ENCODE data around the gene C16orf78.

C16orf78 gene

DNA sequence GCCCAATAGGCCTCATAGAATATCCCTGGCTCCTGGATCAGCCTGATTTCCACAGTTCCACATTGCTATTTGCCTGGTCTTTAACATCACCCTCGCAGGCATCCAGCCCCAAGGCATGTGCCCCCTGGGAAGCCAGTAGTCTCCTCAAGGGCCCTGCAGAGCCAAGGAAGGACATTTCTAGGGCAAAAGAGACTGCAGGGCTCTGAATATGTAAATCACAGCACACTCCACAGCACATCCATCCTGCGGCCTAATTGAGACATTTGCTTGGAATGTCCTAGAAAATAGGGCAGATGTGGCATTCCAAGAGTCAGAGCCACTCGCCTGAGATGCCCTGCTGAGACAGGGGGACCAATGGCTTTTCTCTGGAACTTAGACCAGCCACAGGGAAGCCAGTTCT is 11.4 kb upstream of the C16orf78 start:
- H3K9ac ChIP-seq (ENCODE audit: low read depth, low read length): no peak overlapping the region
- H3K27ac ChIP-seq (ENCODE audit: low read depth, low read length): no peak overlapping the region
- no peaks in the 10 kb centered on the region for H3K36me3 ChIP-seq (ENCODE audit: control insufficient read depth, insufficient read depth, low read length)
- no peaks in the 10 kb centered on the region for H3K27me3 ChIP-seq (ENCODE audit: control insufficient read depth, insufficient read depth, low read length)
- H3K4me1 ChIP-seq (ENCODE audit: control insufficient read depth, insufficient read depth, low read length): peaks cover 24% of the 10 kb centered on the region
- H3K9me3 ChIP-seq (ENCODE audit: control insufficient read depth, insufficient read depth, low read length): no peaks in the 10 kb centered on the region
- H3K4me3 ChIP-seq (ENCODE audit: low read depth, low read length): no peak overlapping the region

DNA sequence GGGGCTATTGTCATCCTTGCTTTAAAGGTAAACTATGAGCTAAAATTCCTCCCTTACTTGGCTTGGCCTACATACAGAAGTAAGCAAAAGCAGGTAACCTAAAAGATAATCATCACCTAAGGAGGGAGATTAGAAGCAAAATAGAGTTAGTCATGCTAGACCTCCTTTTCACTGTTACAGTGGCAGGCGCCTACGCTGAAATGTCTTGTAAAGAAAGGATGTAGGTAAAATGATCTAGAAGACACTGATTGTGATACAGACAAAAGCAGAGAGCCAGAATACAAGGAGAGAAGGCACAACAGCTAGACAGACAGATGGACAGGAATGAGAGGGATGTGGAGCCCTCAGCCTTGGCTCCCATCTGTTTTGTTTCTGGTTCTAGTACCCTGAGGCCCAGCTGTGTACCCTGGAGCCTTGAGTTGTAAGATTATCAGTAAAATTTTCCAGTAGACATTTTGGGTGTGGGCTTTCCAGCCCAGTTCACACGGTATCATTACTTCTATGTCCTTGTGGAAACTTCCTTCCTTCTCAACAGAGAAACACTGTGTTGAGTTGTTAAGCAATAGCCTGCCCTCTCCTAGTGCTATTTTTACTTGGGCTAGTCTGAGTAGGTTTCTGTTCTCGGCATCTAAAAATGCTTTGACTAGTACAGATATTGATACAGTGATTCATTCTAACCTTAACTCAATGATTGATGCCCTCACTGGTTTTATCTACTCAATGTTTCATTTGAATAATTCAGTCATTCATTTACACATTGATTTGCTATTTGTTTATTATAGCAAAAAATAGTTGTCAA is 7.7 kb upstream of the C16orf78 start:
- H3K36me3 ChIP-seq (ENCODE audit: control insufficient read depth, insufficient read depth, low read length): no peaks in the 10 kb centered on the region
- no peaks in the 10 kb centered on the region for H3K9me3 ChIP-seq (ENCODE audit: control insufficient read depth, insufficient read depth, low read length)
- H3K9ac ChIP-seq (ENCODE audit: low read depth, low read length): no peak overlapping the region
- H3K4me1 ChIP-seq (ENCODE audit: control insufficient read depth, insufficient read depth, low read length): peaks cover 45% of the 10 kb centered on the region
- no peak overlapping the region for H3K27ac ChIP-seq (ENCODE audit: low read depth, low read length)
- no peaks in the 10 kb centered on the region for H3K27me3 ChIP-seq (ENCODE audit: control insufficient read depth, insufficient read depth, low read length)
- no peak overlapping the region for H3K4me3 ChIP-seq (ENCODE audit: low read depth, low read length)

DNA sequence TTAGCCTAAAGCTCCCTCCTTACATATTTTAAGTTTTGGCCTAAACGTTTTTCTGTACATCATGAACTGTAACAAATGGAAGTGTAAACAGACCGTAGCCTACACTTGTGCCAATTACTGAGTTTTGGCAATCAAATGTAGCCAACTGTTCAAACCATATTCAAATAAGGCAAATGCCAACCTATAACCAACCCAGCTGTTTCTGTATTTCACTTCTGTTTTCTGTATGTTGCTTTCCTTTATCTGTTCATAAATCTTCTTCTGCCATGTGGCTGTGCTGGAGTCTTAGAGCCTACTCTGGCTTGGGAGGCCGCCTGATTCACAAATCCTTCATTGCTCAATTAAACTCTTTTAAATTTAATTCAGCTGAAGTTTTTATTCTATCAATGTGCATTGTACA is 6.9 kb upstream of the C16orf78 start:
- Histone ChIP-seq H3K9ac (ENCODE audit: low read depth, low read length) (no peak overlapping the region), H3K9me3 (ENCODE audit: control insufficient read depth, insufficient read depth, low read length) (no peaks in the 10 kb centered on the region), H3K36me3 (ENCODE audit: control insufficient read depth, insufficient read depth, low read length) (no peaks in the 10 kb centered on the region), H3K4me1 (ENCODE audit: control insufficient read depth, insufficient read depth, low read length) (peaks cover 45% of the 10 kb centered on the region), H3K4me3 (ENCODE audit: low read depth, low read length) (no peak overlapping the region), H3K27ac (ENCODE audit: low read depth, low read length) (peak overlapping the region; percentile 97), H3K27me3 (ENCODE audit: control insufficient read depth, insufficient read depth, low read length) (no peaks in the 10 kb centered on the region)

DNA sequence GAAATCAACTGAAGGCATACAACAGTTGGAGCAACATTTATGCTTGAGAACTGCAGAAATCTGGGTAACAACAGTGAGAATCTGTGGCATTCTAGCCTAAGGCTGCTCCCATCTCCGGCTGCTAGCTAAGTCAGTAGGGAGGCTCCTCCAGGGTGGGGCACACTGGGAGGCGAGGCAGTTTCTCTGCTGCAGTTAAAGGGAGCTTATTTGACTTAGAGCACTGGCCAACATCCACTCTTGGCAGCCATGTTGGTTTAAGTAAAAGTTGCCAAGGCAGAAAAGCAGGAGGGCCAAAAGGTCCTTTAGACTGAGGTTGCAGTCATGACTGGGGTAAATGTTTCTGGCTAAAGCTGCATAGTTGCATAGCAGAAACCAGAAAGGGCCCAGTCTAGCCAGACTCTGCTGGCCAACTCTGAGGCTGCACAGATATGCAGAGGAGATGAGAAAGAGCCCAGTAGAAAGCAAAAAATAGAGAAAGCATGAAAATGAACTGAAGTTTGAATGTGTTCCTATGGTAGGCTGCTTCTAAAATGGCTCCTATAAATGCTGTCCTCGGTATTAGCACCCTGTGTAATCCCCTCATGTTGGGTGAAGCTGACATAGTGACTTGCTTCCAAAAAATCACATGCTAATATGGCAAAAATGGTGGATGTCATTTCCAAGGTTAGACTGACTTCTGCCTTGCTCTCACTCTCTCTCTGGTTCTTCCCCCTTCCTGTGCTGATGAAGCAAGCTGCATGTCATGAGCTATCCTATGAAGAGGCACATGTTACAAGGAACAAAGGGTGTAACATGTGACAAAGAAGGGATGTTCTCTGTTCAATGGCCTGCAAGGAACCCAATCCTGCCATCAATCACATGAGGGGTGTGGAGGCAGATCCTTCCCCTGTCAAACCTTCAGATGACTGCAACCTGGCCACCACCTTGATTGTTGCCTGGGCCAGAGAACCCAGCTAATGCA is 3.7 kb upstream of the C16orf78 start:
- Histone ChIP-seq H3K27me3 (ENCODE audit: control insufficient read depth, insufficient read depth, low read length) (peaks cover 5% of the 10 kb centered on the region; the same call in 1 of the 2 replicates), H3K36me3 (ENCODE audit: control insufficient read depth, insufficient read depth, low read length) (no peaks in the 10 kb centered on the region), H3K9me3 (ENCODE audit: control insufficient read depth, insufficient read depth, low read length) (no peaks in the 10 kb centered on the region), H3K4me1 (ENCODE audit: control insufficient read depth, insufficient read depth, low read length) (peaks cover 49% of the 10 kb centered on the region), H3K4me3 (ENCODE audit: low read depth, low read length) (no peak overlapping the region), H3K9ac (ENCODE audit: low read depth, low read length) (no peak overlapping the region), H3K27ac (ENCODE audit: low read depth, low read length) (peak overlapping the region; percentile 18)

DNA sequence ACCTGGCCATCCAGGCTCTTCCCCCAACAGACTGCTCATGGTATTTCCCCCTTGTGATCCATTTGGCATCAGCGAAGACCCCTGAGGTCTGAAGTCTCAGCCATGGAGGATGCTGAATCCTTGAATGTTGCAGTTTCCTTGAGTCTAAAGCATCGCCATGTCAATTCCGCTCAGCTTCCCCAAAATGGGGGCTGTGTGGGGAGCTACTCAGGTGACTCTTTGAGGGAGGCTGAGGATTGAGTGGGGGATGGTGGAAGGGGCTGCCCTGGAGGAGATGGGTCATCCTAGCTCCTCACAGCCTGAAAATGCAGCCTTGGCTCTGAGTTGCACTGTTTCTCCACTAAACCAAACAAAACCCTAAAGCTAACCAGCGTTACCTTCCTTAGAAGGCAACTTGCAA is 2.6 kb downstream of the C16orf78 start:
- H3K27me3 ChIP-seq (ENCODE audit: control insufficient read depth, insufficient read depth, low read length): peaks cover 5% of the 10 kb centered on the region; the same call in 1 of the 2 replicates
- H3K9ac ChIP-seq (ENCODE audit: low read depth, low read length): no peak overlapping the region
- no peak overlapping the region for H3K4me3 ChIP-seq (ENCODE audit: low read depth, low read length)
- no peaks in the 10 kb centered on the region for H3K36me3 ChIP-seq (ENCODE audit: control insufficient read depth, insufficient read depth, low read length)
- H3K9me3 ChIP-seq (ENCODE audit: control insufficient read depth, insufficient read depth, low read length): no peaks in the 10 kb centered on the region
- H3K27ac ChIP-seq (ENCODE audit: low read depth, low read length): no peak overlapping the region
- H3K4me1 ChIP-seq (ENCODE audit: control insufficient read depth, insufficient read depth, low read length): peaks cover 14% of the 10 kb centered on the region

DNA sequence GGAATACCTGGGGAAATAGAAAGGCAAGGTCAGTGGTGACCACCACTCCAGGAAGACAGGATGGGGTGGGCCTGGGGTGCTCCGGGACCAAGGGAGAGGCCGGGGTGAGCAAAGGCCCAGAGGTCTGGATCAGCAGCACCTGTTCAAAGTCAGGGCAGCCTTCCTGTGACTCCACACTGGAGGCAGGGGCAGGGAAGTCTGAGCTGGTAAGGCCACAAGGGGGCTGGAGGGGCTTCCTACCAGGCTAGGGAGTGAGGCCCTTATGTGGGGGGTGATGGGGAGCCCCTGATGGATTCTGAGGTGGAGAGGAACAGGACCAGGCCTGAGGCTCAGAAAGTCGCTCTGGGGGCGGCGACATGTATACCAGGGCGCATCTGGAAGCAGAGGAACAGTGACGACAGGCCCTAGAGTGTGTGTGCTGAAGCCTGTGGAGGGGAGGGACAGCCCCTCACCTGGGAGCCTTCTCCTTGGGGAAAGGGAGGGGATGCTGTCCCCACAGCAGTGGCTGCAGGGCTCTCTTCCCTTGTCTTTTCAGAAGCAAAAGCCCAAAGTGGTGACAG is 3.7 kb downstream of the C16orf78 start:
- Histone ChIP-seq H3K4me3 (ENCODE audit: low read depth, low read length) (no peak overlapping the region), H3K27ac (ENCODE audit: low read depth, low read length) (no peak overlapping the region)

DNA sequence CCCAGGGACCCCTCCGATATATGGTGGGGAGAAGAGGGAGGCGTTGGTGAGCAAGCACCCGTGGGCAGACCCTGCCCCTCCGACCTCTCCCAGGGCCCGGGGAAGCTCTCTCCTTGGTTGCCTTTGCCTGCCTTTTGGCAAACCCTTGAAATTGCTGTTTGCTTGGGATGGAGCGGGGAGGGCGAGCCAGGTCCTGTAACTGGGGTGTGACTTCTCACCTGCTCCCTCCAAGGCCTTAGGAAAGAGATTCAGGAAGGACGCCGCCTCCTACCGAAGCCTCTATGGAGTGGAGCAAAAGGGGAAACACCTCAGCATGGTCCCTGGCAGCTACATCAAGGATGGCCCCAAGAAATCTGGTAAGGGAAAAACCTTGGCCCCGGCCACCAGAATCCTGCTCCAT is 4.6 kb downstream of the C16orf78 start:
- Histone ChIP-seq H3K27me3 (ENCODE audit: control insufficient read depth, insufficient read depth, low read length) (peaks cover 5% of the 10 kb centered on the region; the same call in 1 of the 2 replicates), H3K4me1 (ENCODE audit: control insufficient read depth, insufficient read depth, low read length) (peaks cover 14% of the 10 kb centered on the region), H3K36me3 (ENCODE audit: control insufficient read depth, insufficient read depth, low read length) (no peaks in the 10 kb centered on the region), H3K27ac (ENCODE audit: low read depth, low read length) (no peak overlapping the region), H3K9me3 (ENCODE audit: control insufficient read depth, insufficient read depth, low read length) (no peaks in the 10 kb centered on the region), H3K9ac (ENCODE audit: low read depth, low read length) (no peak overlapping the region), H3K4me3 (ENCODE audit: low read depth, low read length) (no peak overlapping the region)

More for the DNA sequence above, 3.7 kb downstream of the C16orf78 start:
- Histone ChIP-seq H3K27me3 (ENCODE audit: control insufficient read depth, insufficient read depth, low read length) (peaks cover 5% of the 10 kb centered on the region; the same call in 1 of the 2 replicates), H3K4me1 (ENCODE audit: control insufficient read depth, insufficient read depth, low read length) (peaks cover 14% of the 10 kb centered on the region), H3K9me3 (ENCODE audit: control insufficient read depth, insufficient read depth, low read length) (no peaks in the 10 kb centered on the region), H3K9ac (ENCODE audit: low read depth, low read length) (no peak overlapping the region), H3K36me3 (ENCODE audit: control insufficient read depth, insufficient read depth, low read length) (no peaks in the 10 kb centered on the region)

DNA sequence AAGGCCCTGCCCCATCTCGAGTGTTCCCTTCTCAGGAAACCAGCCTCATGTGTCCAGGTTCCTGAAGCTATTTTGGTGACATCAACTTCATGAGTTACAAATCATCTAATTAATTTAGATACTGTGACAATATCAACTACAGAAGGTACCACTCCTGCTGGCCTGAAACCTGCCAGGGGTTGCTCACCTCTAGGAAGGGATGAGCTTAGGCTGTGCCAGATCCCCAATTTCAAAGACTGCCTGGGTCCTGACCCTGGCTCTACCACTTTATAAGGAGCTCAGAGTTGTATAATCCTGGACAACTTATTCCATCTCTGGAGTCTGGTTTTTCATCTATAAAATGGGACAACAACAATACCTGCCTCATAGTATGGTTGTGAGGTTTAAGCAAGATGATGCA is 5.2 kb downstream of the C16orf78 start:
- no peaks in the 10 kb centered on the region for H3K9me3 ChIP-seq (ENCODE audit: control insufficient read depth, insufficient read depth, low read length)
- no peak overlapping the region for H3K9ac ChIP-seq (ENCODE audit: low read depth, low read length)
- H3K36me3 ChIP-seq (ENCODE audit: control insufficient read depth, insufficient read depth, low read length): no peaks in the 10 kb centered on the region
- H3K4me3 ChIP-seq (ENCODE audit: low read depth, low read length): no peak overlapping the region
- no peak overlapping the region for H3K27ac ChIP-seq (ENCODE audit: low read depth, low read length)
- peaks cover 5% of the 10 kb centered on the region; the same call in 1 of the 2 replicates for H3K27me3 ChIP-seq (ENCODE audit: control insufficient read depth, insufficient read depth, low read length)
- peaks cover 10% of the 10 kb centered on the region for H3K4me1 ChIP-seq (ENCODE audit: control insufficient read depth, insufficient read depth, low read length)

DNA sequence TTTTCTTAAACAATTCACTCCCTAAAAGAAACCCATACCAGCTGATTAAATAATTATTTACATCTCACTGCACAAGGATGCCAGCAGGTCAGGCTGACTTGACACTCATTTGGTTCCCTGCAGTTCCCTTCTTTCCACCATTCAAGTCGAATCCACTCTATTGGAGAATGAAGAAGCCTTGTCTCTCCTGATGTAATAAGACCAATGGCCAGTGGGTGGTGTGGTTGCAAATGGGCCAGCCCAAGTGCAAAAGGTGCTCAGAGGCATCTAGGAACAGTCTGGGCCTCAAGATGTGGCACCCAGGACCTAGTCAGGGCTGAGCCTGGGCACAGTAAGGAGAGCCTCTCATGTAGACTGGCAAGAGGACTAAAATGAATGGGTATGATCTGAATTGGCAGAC is 9.3 kb downstream of the C16orf78 start:
- Histone ChIP-seq H3K9ac (ENCODE audit: low read depth, low read length) (no peak overlapping the region), H3K27me3 (ENCODE audit: control insufficient read depth, insufficient read depth, low read length) (no peaks in the 10 kb centered on the region), H3K4me1 (ENCODE audit: control insufficient read depth, insufficient read depth, low read length) (no peaks in the 10 kb centered on the region), H3K36me3 (ENCODE audit: control insufficient read depth, insufficient read depth, low read length) (no peaks in the 10 kb centered on the region), H3K4me3 (ENCODE audit: low read depth, low read length) (no peak overlapping the region), H3K27ac (ENCODE audit: low read depth, low read length) (no peak overlapping the region), H3K9me3 (ENCODE audit: control insufficient read depth, insufficient read depth, low read length) (no peaks in the 10 kb centered on the region)

DNA sequence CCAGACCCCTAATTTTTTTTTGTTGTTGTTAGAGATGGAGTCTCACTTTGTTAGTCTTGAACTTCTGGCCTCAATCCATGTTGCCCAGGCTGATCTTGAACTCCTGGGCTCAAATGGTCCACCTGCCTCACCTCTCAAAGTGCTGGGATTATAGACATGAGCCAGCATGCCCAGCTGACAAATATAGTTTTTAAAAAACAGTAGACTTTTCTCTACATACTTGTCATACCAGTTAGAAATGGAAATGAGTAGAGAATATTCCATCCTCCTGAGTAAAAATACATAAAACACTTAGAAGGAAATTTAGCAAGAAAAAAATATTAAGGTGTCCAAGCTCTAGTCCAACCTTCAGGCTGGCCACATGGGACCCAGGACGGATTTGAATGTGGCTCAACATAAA is 21.4 kb downstream of the C16orf78 start:
- no peaks in the 10 kb centered on the region for H3K27me3 ChIP-seq (ENCODE audit: control insufficient read depth, insufficient read depth, low read length)
- H3K36me3 ChIP-seq (ENCODE audit: control insufficient read depth, insufficient read depth, low read length): no peaks in the 10 kb centered on the region
- H3K9me3 ChIP-seq (ENCODE audit: control insufficient read depth, insufficient read depth, low read length): no peaks in the 10 kb centered on the region
- H3K9ac ChIP-seq (ENCODE audit: low read depth, low read length): no peak overlapping the region
- H3K27ac ChIP-seq (ENCODE audit: low read depth, low read length): no peak overlapping the region
- H3K4me1 ChIP-seq (ENCODE audit: control insufficient read depth, insufficient read depth, low read length): no peaks in the 10 kb centered on the region
- H3K4me3 ChIP-seq (ENCODE audit: low read depth, low read length): no peak overlapping the region

All from HUES48 (cell line).